GM19239 (cell line): Measurements from ENCODE around the gene MCC.
"Not testable (repeated sequence)": the region's sequence is repeated elsewhere in the genome, so short reads cannot be mapped to it uniquely, and the experiment has no call there.

Experiments
- DNase-seq: peaks from one replicate; pipeline ENCODE4 v3.0.0; 2011; ENCODE audit warnings: low spot score; ENCODE audit not compliant: insufficient read length
- FAIRE-seq: peaks from 2 replicates; lab custom pipeline; 2011; peaks lifted over from hg19 to GRCh38; lab: Jason Lieb, UNC

MCC gene

GRCh38 chr5:113103330-113103729 lies 384.9 kb downstream of the MCC start:
- FAIRE-seq: no peak
- DNase-seq: no peak

GRCh38 chr5:113102121-113102531 lies 386.1 kb downstream of the MCC start:
- FAIRE-seq: no peak

GRCh38 chr5:113100981-113101380 lies 387.3 kb downstream of the MCC start:
- DNase-seq (no peak), FAIRE-seq (no peak)

More at GRCh38 chr5:113102121-113102531, 386.1 kb downstream of the MCC start:
- no peak for DNase-seq

- FAIRE-seq (no peak), DNase-seq (no peak)
These were observed 388.4 kb downstream of the MCC start for GRCh38 chr5:113099822-113100221.

DNA sequence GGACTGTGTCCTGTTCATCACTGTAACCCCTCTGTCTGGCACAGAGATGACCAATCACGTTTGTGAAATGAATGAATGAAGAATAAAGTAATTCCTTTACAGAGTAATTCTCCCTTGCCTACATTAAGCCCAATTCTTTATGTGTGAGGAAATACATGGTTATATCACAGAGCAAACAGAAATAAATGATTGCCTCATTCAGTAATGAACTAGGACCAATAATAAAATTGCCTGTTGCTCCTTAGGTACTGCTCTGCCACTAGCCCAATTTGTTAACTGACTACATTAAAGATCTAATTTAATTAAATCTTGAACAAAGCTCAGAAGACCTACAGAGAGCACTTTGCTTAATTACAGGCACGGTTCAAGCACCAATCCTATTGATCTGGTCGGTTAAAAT lies 389.9 kb downstream of the MCC start:
- FAIRE-seq: no peak
- no peak for DNase-seq

DNA sequence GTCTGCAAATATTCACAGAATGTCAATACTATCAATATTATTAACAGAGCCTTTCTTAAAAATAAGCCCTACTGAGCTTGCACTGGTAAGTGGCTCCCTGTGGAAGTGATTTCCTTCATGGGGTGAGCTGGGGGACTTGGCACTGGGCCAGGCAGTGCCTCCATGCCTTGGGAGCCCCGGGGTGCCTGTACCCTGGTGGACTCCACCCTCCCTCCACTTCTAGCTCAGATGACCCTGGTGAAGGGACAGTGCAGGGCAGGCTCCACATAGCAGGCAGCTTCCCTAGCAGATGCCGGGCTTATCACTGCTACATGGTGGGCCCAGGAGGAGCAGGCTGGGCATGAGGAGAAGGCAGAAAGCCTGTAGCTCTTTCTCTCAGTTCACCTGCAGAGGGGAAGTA lies 392.4 kb downstream of the MCC start:
- DNase-seq (no peak), FAIRE-seq (no peak)

DNA sequence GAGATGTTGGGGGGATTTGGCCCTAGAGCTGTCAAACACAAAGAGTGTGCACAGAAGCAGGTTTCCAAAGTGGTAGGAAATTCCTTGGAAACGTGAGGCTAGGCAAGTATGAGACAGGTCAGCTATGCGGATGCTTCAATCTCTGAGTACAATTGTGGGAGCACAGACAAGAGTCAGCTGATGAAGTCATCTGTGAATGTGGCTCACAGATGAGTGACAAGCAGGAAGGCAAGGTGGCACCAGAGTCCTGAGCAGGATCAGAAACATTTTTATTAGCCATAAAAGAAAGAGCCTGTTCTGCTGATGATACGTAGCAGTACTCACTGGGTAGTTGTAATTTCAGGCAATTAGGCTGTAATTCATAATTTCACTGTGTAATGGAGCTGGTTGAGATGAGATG lies 394.7 kb downstream of the MCC start:
- DNase-seq (no peak), FAIRE-seq (no peak)

GRCh38 chr5:113092683-113093082 lies 395.6 kb downstream of the MCC start:
- FAIRE-seq: no peak

DNA sequence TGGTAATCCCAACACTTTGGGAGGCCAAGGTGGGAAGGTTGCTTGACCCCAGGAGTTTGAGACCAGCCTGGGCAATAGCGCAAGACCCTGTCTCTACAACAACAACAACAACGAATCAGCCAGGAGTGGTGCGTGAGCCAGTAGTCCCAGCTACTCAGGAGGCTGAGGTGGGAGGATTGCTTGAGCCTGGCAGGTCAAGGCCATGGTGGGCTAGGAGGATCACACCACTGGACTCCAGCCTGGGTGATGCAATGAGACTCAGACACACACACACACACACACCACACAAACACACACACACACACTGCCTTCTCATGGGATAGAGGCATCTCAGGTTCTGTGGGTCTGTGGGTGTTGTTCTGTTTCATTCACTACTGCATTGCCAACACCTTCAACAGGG lies 396.6 kb downstream of the MCC start:
- FAIRE-seq (no peak), DNase-seq (no peak)

More at GRCh38 chr5:113092683-113093082, 395.6 kb downstream of the MCC start:
- no peak for DNase-seq

DNA sequence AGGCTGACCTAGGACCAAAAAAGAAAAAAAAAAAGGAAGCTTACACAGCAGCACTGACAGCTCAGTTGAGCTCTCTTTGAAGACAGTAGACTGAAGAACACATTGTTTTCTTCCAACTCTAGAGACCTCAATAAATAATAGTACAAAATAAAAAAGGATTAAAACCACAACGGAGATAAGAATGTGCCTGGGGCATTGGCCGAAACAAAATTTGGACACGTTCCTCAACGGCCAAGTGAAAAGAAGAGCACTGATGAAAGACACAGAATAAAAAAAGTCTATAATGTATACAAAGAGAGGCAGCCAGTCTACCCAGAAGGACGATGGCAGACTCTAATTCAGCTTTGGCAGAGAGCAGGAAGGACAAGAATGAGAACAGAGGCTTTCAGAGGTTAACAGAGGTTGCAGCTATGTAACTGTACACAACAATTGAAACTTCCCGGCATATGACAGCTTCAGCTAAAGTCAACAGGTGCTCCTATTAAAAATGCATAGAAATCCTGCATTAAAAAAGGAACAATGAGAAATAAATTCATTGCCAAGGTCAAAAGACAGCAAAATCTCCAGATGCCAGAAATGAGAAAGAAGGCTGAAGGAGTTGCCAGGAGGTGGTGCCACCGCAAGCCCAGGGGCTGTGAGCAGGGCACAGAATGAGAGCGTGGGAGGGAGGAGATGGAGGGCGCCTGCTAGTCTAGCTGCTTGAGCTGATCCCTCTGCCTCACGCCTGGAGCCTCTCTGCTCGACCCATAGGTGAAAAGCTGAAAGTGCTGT lies 397.7 kb downstream of the MCC start:
- FAIRE-seq (no peak), DNase-seq (no peak)

- FAIRE-seq (no peak), DNase-seq (no peak)
These were observed 398.5 kb downstream of the MCC start for GRCh38 chr5:113089653-113090335.

GRCh38 chr5:113087976-113088514 lies 400.2 kb downstream of the MCC start:
- FAIRE-seq (no peak), DNase-seq (no peak)

- DNase-seq (no peak), FAIRE-seq (no peak)
These were observed 402.3 kb downstream of the MCC start for GRCh38 chr5:113085880-113086409.

DNA sequence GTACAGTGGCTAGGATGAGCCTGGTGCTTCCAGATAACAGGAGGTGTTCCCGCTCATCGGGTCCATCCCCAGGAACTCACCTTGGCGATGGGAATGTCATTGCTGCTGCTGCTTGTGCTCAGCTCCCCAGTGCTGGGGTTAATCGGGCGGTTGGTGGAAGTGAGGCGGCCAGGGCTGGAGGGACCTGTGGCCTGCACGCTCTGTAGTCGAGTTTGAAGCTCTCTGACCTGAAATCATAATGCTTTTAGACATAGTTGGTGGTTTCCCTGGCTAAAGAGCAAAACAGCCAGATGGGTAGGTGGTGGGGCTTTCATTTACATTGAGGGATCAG lies 403.2 kb downstream of the MCC start:
- FAIRE-seq: no peak

GRCh38 chr5:113084402-113085083 lies 403.7 kb downstream of the MCC start:
- DNase-seq (no peak), FAIRE-seq (no peak)

More for the DNA sequence above, 403.2 kb downstream of the MCC start:
- DNase-seq: no peak

DNA sequence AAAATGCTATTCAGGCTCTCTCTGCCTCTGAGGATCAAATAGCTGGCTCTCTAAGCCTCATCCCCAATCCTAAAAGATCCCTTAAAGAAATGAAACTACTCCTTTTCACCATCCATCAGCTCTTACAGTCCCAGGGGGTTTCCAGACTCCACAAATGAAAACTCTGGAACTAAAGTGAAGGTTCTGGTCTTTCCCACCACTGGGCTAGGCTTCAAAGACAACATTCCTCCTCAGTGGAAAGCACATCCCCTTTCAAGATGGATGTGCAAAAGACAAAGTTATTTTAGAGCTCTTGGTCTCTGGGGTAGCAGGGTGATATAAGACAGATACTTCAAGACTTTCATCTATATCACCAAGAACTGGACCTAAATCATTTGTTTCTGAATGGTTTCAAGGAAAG lies 404.8 kb downstream of the MCC start:
- FAIRE-seq: no peak
- DNase-seq: no peak

GRCh38 chr5:113082547-113082905 lies 405.7 kb downstream of the MCC start:
- no peak for FAIRE-seq
- no peak for DNase-seq

- DNase-seq (no peak), FAIRE-seq (no peak)
These were observed 406.2 kb downstream of the MCC start for GRCh38 chr5:113081881-113082546.

DNA sequence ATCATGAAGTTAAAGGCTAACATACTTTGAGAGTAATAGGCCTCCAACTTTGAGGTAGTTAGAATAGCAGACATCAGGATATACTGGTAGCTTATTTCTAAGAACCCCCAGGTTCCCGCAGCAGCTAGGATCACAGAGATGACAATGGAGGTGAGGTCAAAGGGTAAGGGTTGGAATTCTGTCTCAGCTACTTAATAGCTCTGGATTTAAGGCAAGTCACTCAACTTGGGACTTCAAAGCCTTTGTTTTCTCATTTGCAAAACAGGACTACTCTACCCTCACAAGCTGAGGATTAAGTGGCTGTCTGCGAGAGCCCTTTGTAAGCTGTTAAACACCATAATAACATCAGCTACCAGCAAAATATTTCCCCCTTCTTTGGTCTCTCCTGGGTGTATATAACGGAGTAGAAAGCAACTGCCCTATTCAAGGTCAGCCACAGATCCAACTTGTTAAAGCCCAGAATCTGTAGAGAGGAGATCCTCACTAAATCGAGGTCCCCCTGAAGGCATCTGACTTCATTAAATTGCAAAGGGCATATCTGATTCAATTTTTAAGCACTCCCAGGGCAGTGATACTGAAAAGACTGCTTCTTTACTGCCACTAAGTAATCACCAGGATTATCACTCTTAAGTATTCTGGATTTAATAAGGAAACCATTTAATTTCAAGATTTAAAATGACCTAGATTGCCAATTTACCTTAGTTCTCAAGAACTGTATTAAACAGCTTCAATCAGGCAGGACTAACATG lies 407.0 kb downstream of the MCC start:
- DNase-seq (no peak), FAIRE-seq (no peak)

- not testable (repeated sequence) for FAIRE-seq, DNase-seq
These were observed 411.6 kb downstream of the MCC start for GRCh38 chr5:113076649-113077048.
